Upper lobe of left lung (tissue), 6 donors: ENCODE measurements around the gene CHRNA9. TPM values are rescaled to one million over a fixed set of nuclear protein-coding genes. Genes with fewer than 3 reads are reported as not detected.

ENCODE experiments used
- ATAC-seq, 2 donors: fragments of 200-7000 bp; cut with Tn5 transposase; one replicate each; pipeline ENCODE4 v1.9.1; 2022; ENCODE audit warnings: mild to moderate bottlenecking in 2 of 2, moderate library complexity in 2 of 2; ENCODE audit not compliant: low FRiP score in 2 of 2
- DNase-seq, 2 donors: peaks; one replicate each; pipeline ENCODE4 v3.0.0-alpha.2; 2019 to 2020
- H3K27ac ChIP-seq, 4 donors: fragments of 200-600 bp; sonication (generic); one replicate each; pipeline ENCODE4 v1.5.1; 2016 to 2019
- H3K27me3 ChIP-seq, 4 donors: fragments of 200-600 bp; sonication (generic); one replicate each; pipeline ENCODE4 v1.5.1; 2017 to 2019
- H3K36me3 ChIP-seq, 4 donors: fragments of 200-600 bp; sonication (generic); one replicate each; pipeline ENCODE4 v1.5.1; 2016 to 2019
- H3K4me1 ChIP-seq, 4 donors: fragments of 200-600 bp; sonication (generic); one replicate each; pipeline ENCODE4 v1.5.1; 2018 to 2019
- H3K4me3 ChIP-seq, 4 donors: fragments of 200-600 bp; sonication (generic); one replicate each; pipeline ENCODE4 v1.5.1; 2017 to 2019; ENCODE audit warnings: mild to moderate bottlenecking in 2 of 4, moderate library complexity in 1 of 4
- H3K9me3 ChIP-seq, 4 donors: fragments of 200-600 bp; sonication (generic); one replicate each; pipeline ENCODE4 v1.5.1; 2018 to 2019
- CTCF ChIP-seq, 6 experiments: fragments of 450-650 bp in 4 of 6; fragments of 200-600 bp in 2 of 6; sonication (generic) in 2 of 6; IDR thresholded peaks; one replicate each; pipeline ENCODE4 v1.5.1; 2016 to 2019; ENCODE audit warnings: antibody characterized with exemption in 6 of 6
- EP300 ChIP-seq, 4 donors: sonication (generic); formaldehyde crosslinking; IDR thresholded peaks; one replicate each; pipeline ENCODE4 v1.5.1; 2017; ENCODE audit warnings: antibody characterized with exemption in 4 of 4, control low read depth in 2 of 4
- POLR2A ChIP-seq, 4 donors: fragments of 450-650 bp; IDR thresholded peaks; one replicate each; pipeline ENCODE4 v1.5.1; 2016 to 2017; ENCODE audit warnings: antibody characterized with exemption in 4 of 4, mild to moderate bottlenecking in 2 of 4
- POLR2AphosphoS5 ChIP-seq, 2 donors: sonication (generic); formaldehyde crosslinking; IDR thresholded peaks; one replicate each; pipeline ENCODE4 v1.5.1; 2017; ENCODE audit warnings: antibody characterized with exemption in 2 of 2
- whole genome bisulfite sequencing, 2 donors: methylation state at CpG; one replicate each; pipeline ENCODE4 v1.1.5; 2017 to 2018; 5-methylcytosine and 5-hydroxymethylcytosine counted together
- total RNA-seq, 6 donors: library from RNA; depleted of rRNA in 4 of 6; stranded (reverse); fragments of >200 nt in 4 of 6; gene quantifications; one replicate each; pipeline versions ENCODE4 v1.1.0 to v1.2.1, GENCODE V29; 2016 to 2021
- donor health status: DM: no; HTN: no; CAD: no; lungs with moderate emphysema.
- donor health status: DM: no; HTN: yes; CAD: no; lungs with severe emphysema.

Gene CHRNA9
- total RNA-seq, 6 donors from 2014 or later, result 0.49 TPM; not detected in 5

GRCh38 chr4:40321574-40322275 lies 13.4 kb upstream of the CHRNA9 start:
- Histone ChIP-seq H3K27me3 (no peaks in the 10 kb centered on the region), H3K4me1 (peaks cover 6 to 7% (median 7%) of the 10 kb centered on the region in 4 donors), H3K36me3 (no peaks in the 10 kb centered on the region), H3K27ac (no peak overlapping the region), H3K4me3 (no peak overlapping the region), H3K9me3 (no peaks in the 10 kb centered on the region)
- 46 to 48% methylated on average over 7 of the region's 7 CpGs for WGBS, 2 donors
- no peak for DNase-seq
- TF ChIP-seq EP300 (IDR thresholded peaks at IDR 0.05), result no peak
- no peak for TF ChIP-seq POLR2A (IDR thresholded peaks at IDR 0.05)
- TF ChIP-seq POLR2AphosphoS5 (IDR thresholded peaks at IDR 0.05), result no peak
- ATAC-seq, result no peak

- TF ChIP-seq POLR2A (IDR thresholded peaks at IDR 0.05) (no peak), CTCF (IDR thresholded peaks at IDR 0.05) (no peak), POLR2AphosphoS5 (IDR thresholded peaks at IDR 0.05) (no peak), EP300 (IDR thresholded peaks at IDR 0.05) (no peak)
- ATAC-seq, result no peak
- no peak overlapping the region for H3K4me3 ChIP-seq
- no peak overlapping the region for H3K27ac ChIP-seq
- H3K9me3 ChIP-seq, result no peaks in the 10 kb centered on the region
- no peaks in the 10 kb centered on the region for H3K27me3 ChIP-seq
- no peaks in the 10 kb centered on the region for H3K36me3 ChIP-seq
- no peaks in the 10 kb centered on the region for H3K4me1 ChIP-seq
- no peak for DNase-seq
- WGBS, 2 donors, result 45 to 54% methylated on average over 4 of the region's 4 CpGs
Measured at GRCh38 chr4:40322811-40323210, 12.3 kb upstream of the CHRNA9 start.

- ATAC-seq (no peak), DNase-seq (no peak)
- Histone ChIP-seq H3K4me3 (no peak overlapping the region), H3K27me3 (no peaks in the 10 kb centered on the region), H3K36me3 (no peaks in the 10 kb centered on the region), H3K9me3 (no peaks in the 10 kb centered on the region), H3K4me1 (no peaks in the 10 kb centered on the region), H3K27ac (no peak overlapping the region)
- 85 to 90% methylated on average over 2 of the region's 2 CpGs for WGBS, 2 donors
- TF ChIP-seq POLR2A (IDR thresholded peaks at IDR 0.05) (no peak), EP300 (IDR thresholded peaks at IDR 0.05) (no peak), POLR2AphosphoS5 (IDR thresholded peaks at IDR 0.05) (no peak), CTCF (IDR thresholded peaks at IDR 0.05) (no peak)
Measured at GRCh38 chr4:40323866-40324265, 11.3 kb upstream of the CHRNA9 start.

- peak; percentile 81 to 82 for ATAC-seq
- peak; percentile 47 to 74 (median 66) for TF ChIP-seq CTCF (IDR thresholded peaks at IDR 0.05)
- TF ChIP-seq EP300 (IDR thresholded peaks at IDR 0.05), result no peak
- no peak overlapping the region for H3K4me3 ChIP-seq
- 14 to 20% methylated on average over 2 of the region's 2 CpGs for WGBS, 2 donors
- no peaks in the 10 kb centered on the region for H3K36me3 ChIP-seq
- H3K27ac ChIP-seq, result no peak overlapping the region
- H3K4me1 ChIP-seq, result no peaks in the 10 kb centered on the region
- H3K27me3 ChIP-seq, result no peaks in the 10 kb centered on the region
- DNase-seq, result peak in 1 of 2 donors; percentile 51
- H3K9me3 ChIP-seq, result no peaks in the 10 kb centered on the region
Measured at GRCh38 chr4:40325406-40326019, 9.6 kb upstream of the CHRNA9 start.

- TF ChIP-seq CTCF (IDR thresholded peaks at IDR 0.05) (no peak), EP300 (IDR thresholded peaks at IDR 0.05) (no peak), POLR2AphosphoS5 (IDR thresholded peaks at IDR 0.05) (no peak), POLR2A (IDR thresholded peaks at IDR 0.05) (no peak)
- H3K36me3 ChIP-seq, result no peaks in the 10 kb centered on the region
- 56 to 63% methylated on average over 4 of the region's 4 CpGs for WGBS, 2 donors
- H3K27ac ChIP-seq, result no peak overlapping the region
- H3K27me3 ChIP-seq, result no peaks in the 10 kb centered on the region
- DNase-seq (peak in 1 of 2 donors; percentile 62), ATAC-seq (peak in 1 of 2 donors; percentile 66)
- no peaks in the 10 kb centered on the region for H3K9me3 ChIP-seq
- no peak overlapping the region for H3K4me3 ChIP-seq
- H3K4me1 ChIP-seq, result no peaks in the 10 kb centered on the region
Measured at GRCh38 chr4:40327340-40327739, 7.8 kb upstream of the CHRNA9 start.
